ENCODE data around the gene FADS3.

DNA sequence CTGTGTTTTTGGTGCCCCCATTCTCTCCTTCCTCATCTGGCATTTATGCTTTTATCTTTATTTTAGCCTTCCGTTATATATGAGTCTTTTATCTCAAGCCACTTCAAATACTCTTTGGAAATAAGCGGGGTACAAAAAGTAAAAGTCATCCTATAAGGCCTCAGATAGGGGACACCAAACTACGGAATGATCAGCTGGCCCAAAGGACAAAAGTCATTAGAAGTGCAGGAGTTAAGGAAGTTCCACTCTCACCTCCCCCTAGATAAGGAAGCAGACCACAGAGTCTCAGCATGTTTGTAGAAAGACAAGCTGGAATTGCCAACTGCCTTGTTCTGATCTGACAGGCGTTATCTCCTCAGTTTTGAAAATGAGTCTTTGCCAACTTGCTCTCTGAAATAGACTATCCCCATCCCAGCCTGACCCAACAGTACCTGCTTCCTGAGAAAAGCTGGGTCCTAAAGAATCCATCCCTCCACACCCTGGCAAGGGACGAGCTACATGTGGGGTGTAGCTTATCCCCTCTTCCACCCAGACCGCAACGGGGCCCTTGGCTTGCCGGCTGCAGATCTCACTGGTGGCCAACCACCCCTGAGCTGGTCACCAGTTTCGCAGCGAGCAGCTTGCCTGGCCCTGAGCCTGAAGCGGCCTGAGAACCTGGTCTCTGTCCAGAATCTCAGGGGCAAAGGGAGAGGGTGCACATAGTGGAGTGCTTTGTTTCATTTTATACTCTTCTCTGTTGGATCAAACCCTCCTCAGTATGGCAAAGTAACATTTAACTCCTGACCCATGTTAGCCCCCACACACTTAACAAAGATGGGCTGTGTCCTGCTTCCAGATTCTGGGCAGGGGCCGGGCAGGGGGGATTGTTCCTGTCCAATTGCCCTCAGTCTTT lies 49.5 kb downstream of the FADS3 start:
- TF ChIP-seq, protein P1, sequence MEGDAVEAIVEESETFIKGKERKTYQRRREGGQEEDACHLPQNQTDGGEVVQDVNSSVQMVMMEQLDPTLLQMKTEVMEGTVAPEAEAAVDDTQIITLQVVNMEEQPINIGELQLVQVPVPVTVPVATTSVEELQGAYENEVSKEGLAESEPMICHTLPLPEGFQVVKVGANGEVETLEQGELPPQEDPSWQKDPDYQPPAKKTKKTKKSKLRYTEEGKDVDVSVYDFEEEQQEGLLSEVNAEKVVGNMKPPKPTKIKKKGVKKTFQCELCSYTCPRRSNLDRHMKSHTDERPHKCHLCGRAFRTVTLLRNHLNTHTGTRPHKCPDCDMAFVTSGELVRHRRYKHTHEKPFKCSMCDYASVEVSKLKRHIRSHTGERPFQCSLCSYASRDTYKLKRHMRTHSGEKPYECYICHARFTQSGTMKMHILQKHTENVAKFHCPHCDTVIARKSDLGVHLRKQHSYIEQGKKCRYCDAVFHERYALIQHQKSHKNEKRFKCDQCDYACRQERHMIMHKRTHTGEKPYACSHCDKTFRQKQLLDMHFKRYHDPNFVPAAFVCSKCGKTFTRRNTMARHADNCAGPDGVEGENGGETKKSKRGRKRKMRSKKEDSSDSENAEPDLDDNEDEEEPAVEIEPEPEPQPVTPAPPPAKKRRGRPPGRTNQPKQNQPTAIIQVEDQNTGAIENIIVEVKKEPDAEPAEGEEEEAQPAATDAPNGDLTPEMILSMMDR (IDR thresholded peaks at IDR 0.05): no peak
- no peak for TF ChIP-seq POLR2AphosphoS5 (IDR thresholded peaks at IDR 0.05)

Data from prostate gland (tissue), 2 donors.